ENCODE measurements around the gene PPP2R3B. TPM values are rescaled to one million over a fixed set of nuclear protein-coding genes. Genes with fewer than 3 reads are reported as not detected.

Gene PPP2R3B
- total and polyA plus RNA-seq, 2 of the 13 experiments (the other 11 are each of a cell fraction or from before 2014, with no cell fraction given): 17.0 to 21.4 TPM

- TF ChIP-seq ATF3 (CRISPR knock-in tag; IDR thresholded peaks at IDR 0.05) (no peak), PHF20 (CRISPR knock-in tag; IDR thresholded peaks at IDR 0.05) (no peak), ZNF256 (CRISPR knock-in tag; conservative IDR thresholded peaks at IDR 0.05) (no peak), KLF9 (CRISPR knock-in tag; IDR thresholded peaks at IDR 0.05; ENCODE audit: low read depth) (no peak), CCDC6 (CRISPR knock-in tag; IDR thresholded peaks at IDR 0.05) (peak; percentile 54; the same call in 1 of the 2 replicates), ZFY (CRISPR knock-in tag; IDR thresholded peaks at IDR 0.05) (no peak), GFI1 (CRISPR knock-in tag; IDR thresholded peaks at IDR 0.05; ENCODE audit: borderline replicate concordance) (no peak), ZNF841 (CRISPR knock-in tag; IDR thresholded peaks at IDR 0.05; ENCODE audit: borderline replicate concordance) (no peak), REPIN1 (CRISPR knock-in tag; IDR thresholded peaks at IDR 0.05; ENCODE audit: borderline replicate concordance, low read depth) (no peak), SMC3 (IDR thresholded peaks at IDR 0.05; ENCODE audit: low read length) (no peak), SOX6 (IDR thresholded peaks at IDR 0.05) (no peak), SOX6 (CRISPR knock-in tag; IDR thresholded peaks at IDR 0.05) (no peak), GRHL1 (CRISPR knock-in tag; conservative IDR thresholded peaks at IDR 0.05) (no peak), AKAP8 (CRISPR knock-in tag; IDR thresholded peaks at IDR 0.05) (peak; percentile 82; the same call in 1 of the 2 replicates), RCOR2 (CRISPR knock-in tag; IDR thresholded peaks at IDR 0.05) (no peak), ARNT (IDR thresholded peaks at IDR 0.05) (no peak), MTF2 (CRISPR knock-in tag; IDR thresholded peaks at IDR 0.05; ENCODE audit: borderline replicate concordance) (0 out of 2 replicates have a peak, but pooled peaks have one; percentile 64), ZFP37 (CRISPR knock-in tag; IDR thresholded peaks at IDR 0.05; ENCODE audit: borderline replicate concordance) (no peak), KDM2A (CRISPR knock-in tag; IDR thresholded peaks at IDR 0.05; ENCODE audit: borderline replicate concordance, low read depth) (peak; percentile 86), ISL2 (CRISPR knock-in tag; IDR thresholded peaks at IDR 0.05) (no peak), ZNF260 (CRISPR knock-in tag; IDR thresholded peaks at IDR 0.05; ENCODE audit: borderline replicate concordance, low read depth) (no peak), PAWR (CRISPR knock-in tag; IDR thresholded peaks at IDR 0.05; ENCODE audit: borderline replicate concordance) (no peak), ZC3H13 (CRISPR knock-in tag; IDR thresholded peaks at IDR 0.05) (0 out of 2 replicates have a peak, but pooled peaks have one; percentile 50), ZNF724P (CRISPR knock-in tag; IDR thresholded peaks at IDR 0.05; ENCODE audit: borderline replicate concordance) (no peak), ZNF501 (CRISPR knock-in tag; IDR thresholded peaks at IDR 0.05) (no peak), PATZ1 (CRISPR knock-in tag; IDR thresholded peaks at IDR 0.05) (0 out of 2 replicates have a peak, but pooled peaks have one; percentile 9)
These were observed 55.4 kb downstream of the PPP2R3B start (continued) for GRCh38 chrX:331151-331824.

Measured in HepG2 (cell line).